IMR-90 (cell line): ENCODE results near the gene TRIM33. TPM values are rescaled to one million over a fixed set of nuclear protein-coding genes. Genes with fewer than 3 reads are reported as not detected.

Source experiments
- ATAC-seq: fragments of 200-7000 bp; cut with Tn5 transposase; 2 replicates; pipeline ENCODE4 v1.9.1; 2020; ENCODE audit warnings: low read depth, mild to moderate bottlenecking, moderate library complexity
- BruUV-seq: library from RNA; stranded (reverse); fragments of 400-500 nt; replicated peaks from 2 replicates; lab custom pipeline; 2021; lab: Mats Ljungman, UMichigan
- CTCF ChIA-PET: fragments of 300-600 bp; formaldehyde crosslinking; extraction: SDS; loops from one replicate; lab custom pipeline; 2021; ENCODE audit warnings: antibody characterized with exemption; lab: Yijun Ruan, JAX
- POLR2A ChIA-PET: fragments of 300-600 bp; sonication (Branson Sonifier 250); formaldehyde crosslinking; loops from one replicate; lab custom pipeline; 2022; ENCODE audit warnings: antibody characterized with exemption; ENCODE audit not compliant: unreplicated experiment; lab: Charles Lee
- DNase-seq: peaks from one replicate; pipeline ENCODE4 v3.0.0; 2013
- H2AFZ ChIP-seq: replicated peaks from 2 replicates; pipeline ENCODE3; 2013; ENCODE audit warnings: low read length, mild to moderate bottlenecking; ENCODE audit not compliant: poor library complexity
- H2AK5ac ChIP-seq: 2 replicates; pipeline ENCODE4 v1.6.1; 2013; ENCODE audit warnings: low read depth, low read length, inconsistent platforms
- H2AK9ac ChIP-seq: replicated peaks from 2 replicates; pipeline ENCODE3; 2013; ENCODE audit warnings: mild to moderate bottlenecking, low read depth, low read length, moderate library complexity; ENCODE audit not compliant: poor library complexity
- H2BK120ac ChIP-seq: 2 replicates; pipeline ENCODE4 v1.6.1; 2013; ENCODE audit warnings: low read depth, low read length, inconsistent platforms
- H2BK15ac ChIP-seq: 3 replicates; pipeline ENCODE4 v1.6.1; 2013; ENCODE audit warnings: low read depth, low read length, inconsistent platforms
- H2BK20ac ChIP-seq: 2 replicates; pipeline ENCODE4 v1.6.1; 2013; ENCODE audit warnings: low read depth, mild to moderate bottlenecking, inconsistent platforms, low read length, moderate library complexity
- H2BK5ac ChIP-seq: 2 replicates; pipeline ENCODE4 v1.6.1; 2013; ENCODE audit warnings: mild to moderate bottlenecking, low read depth, low read length, inconsistent platforms; ENCODE audit not compliant: poor library complexity, severe bottlenecking
- H3K14ac ChIP-seq: replicated peaks from 2 replicates; pipeline ENCODE4 v1.6.1; 2013; ENCODE audit warnings: low read depth, low read length, inconsistent platforms
- H3K18ac ChIP-seq: 2 replicates; pipeline ENCODE4 v1.6.1; 2013; ENCODE audit warnings: low read depth, low read length, control low read depth
- H3K23ac ChIP-seq: 2 replicates; pipeline ENCODE4 v1.6.1; 2013; ENCODE audit warnings: low read depth, low read length, inconsistent platforms
- H3K27ac ChIP-seq: 2 replicates; pipeline ENCODE4 v1.5.1; 2013; ENCODE audit warnings: mild to moderate bottlenecking, control low read depth, low read length; ENCODE audit not compliant: insufficient read depth
- H3K27me3 ChIP-seq: 2 replicates; pipeline ENCODE4 v1.6.1; 2013; ENCODE audit warnings: low read length; ENCODE audit not compliant: control insufficient read depth, insufficient read depth
- H3K36me3 ChIP-seq: 2 replicates; pipeline ENCODE4 v1.6.1; 2013; ENCODE audit warnings: low read length, mixed read lengths; ENCODE audit not compliant: control insufficient read depth, insufficient read depth
- H3K4ac ChIP-seq: 2 replicates; pipeline ENCODE4 v1.6.1; 2013; ENCODE audit warnings: low read depth, low read length, inconsistent platforms
- H3K4me1 ChIP-seq: 2 replicates; pipeline ENCODE4 v1.6.1; 2013; ENCODE audit warnings: low read length, mixed read lengths; ENCODE audit not compliant: control insufficient read depth, insufficient read depth
- H3K4me2 ChIP-seq: 2 replicates; pipeline ENCODE4 v1.6.1; 2013; ENCODE audit warnings: low read depth, mild to moderate bottlenecking, control low read depth, low read length, moderate library complexity
- H3K4me3 ChIP-seq: 2 replicates; pipeline ENCODE4 v1.5.1; 2013; ENCODE audit warnings: low read depth, mild to moderate bottlenecking, control low read depth, low read length, moderate library complexity; ENCODE audit not compliant: insufficient read depth
- H3K56ac ChIP-seq: 2 replicates; pipeline ENCODE4 v1.6.1; 2013; ENCODE audit warnings: low read length, inconsistent platforms; ENCODE audit not compliant: insufficient read depth; ENCODE audit errors: extremely low read depth
- H3K79me1 ChIP-seq, 2 experiments: 2 replicates each; pipeline ENCODE4 v1.6.1; 2013; ENCODE audit warnings: low read length in 2 of 2, inconsistent platforms in 1 of 2, low read depth in 1 of 2
- H3K9ac ChIP-seq: 2 replicates; pipeline ENCODE4 v1.6.1; 2013; ENCODE audit warnings: low read depth, low read length, control low read depth
- H3K9me1 ChIP-seq: 2 replicates; pipeline ENCODE4 v1.6.1; 2013; ENCODE audit warnings: low read length, inconsistent platforms; ENCODE audit not compliant: insufficient read depth
- H3K9me3 ChIP-seq: 2 replicates; pipeline ENCODE4 v1.6.1; 2013; ENCODE audit warnings: low read length; ENCODE audit not compliant: control insufficient read depth, insufficient read depth
- H4K20me1 ChIP-seq: 2 replicates; pipeline ENCODE4 v1.6.1; 2013; ENCODE audit warnings: low read length, inconsistent platforms; ENCODE audit not compliant: insufficient read depth
- H4K5ac ChIP-seq: 2 replicates; pipeline ENCODE4 v1.6.1; 2013; ENCODE audit warnings: mild to moderate bottlenecking, low read depth, low read length, control low read depth
- H4K8ac ChIP-seq, 2 experiments: 2 replicates each; pipeline ENCODE4 v1.6.1; 2013; ENCODE audit warnings: low read depth in 2 of 2, low read length in 2 of 2, control low read depth in 1 of 2, inconsistent platforms in 1 of 2
- H4K91ac ChIP-seq: 2 replicates; pipeline ENCODE4 v1.6.1; 2013; ENCODE audit warnings: low read depth, low read length, inconsistent platforms; ENCODE audit not compliant: insufficient read depth
- BHLHE40 ChIP-seq: fragments of 150-350 bp; IDR thresholded peaks from 2 replicates; pipeline ENCODE4 v1.6.1; 2016; ENCODE audit warnings: mild to moderate bottlenecking, low read depth, low read length
- CEBPB ChIP-seq: IDR thresholded peaks from 2 replicates; pipeline ENCODE4 v1.6.1; 2012; ENCODE audit warnings: low read depth, low read length, improper control_type of control experiment
- CHD1 ChIP-seq: IDR thresholded peaks from 2 replicates; pipeline ENCODE4 v1.6.1; 2012; ENCODE audit warnings: low read depth, low read length, improper control_type of control experiment
- FOS ChIP-seq: fragments of 150-350 bp; IDR thresholded peaks from 2 replicates; pipeline ENCODE4 v1.6.1; 2016; ENCODE audit warnings: low read depth, low read length
- MAFK ChIP-seq: IDR thresholded peaks from 2 replicates; pipeline ENCODE4 v1.6.1; 2012; ENCODE audit warnings: low read depth, low read length, improper control_type of control experiment
- MAZ ChIP-seq: IDR thresholded peaks from 2 replicates; pipeline ENCODE4 v1.6.1; 2012; ENCODE audit warnings: low read depth, mild to moderate bottlenecking, low read length, improper control_type of control experiment, moderate library complexity, borderline replicate concordance
- MXI1 ChIP-seq: IDR thresholded peaks from 2 replicates; pipeline ENCODE4 v1.6.1; 2012; ENCODE audit warnings: low read depth, mild to moderate bottlenecking, low read length, moderate library complexity, borderline replicate concordance
- NFE2L2 ChIP-seq: fragments of 150-350 bp; IDR thresholded peaks from 2 replicates; pipeline ENCODE4 v1.6.1; 2016; ENCODE audit warnings: low read depth, mild to moderate bottlenecking, low read length
- POLR2A ChIP-seq: IDR thresholded peaks from 2 replicates; pipeline ENCODE4 v1.6.1; 2012; ENCODE audit warnings: mild to moderate bottlenecking, low read depth, low read length
- RAD21 ChIP-seq: IDR thresholded peaks from 2 replicates; pipeline ENCODE4 v1.6.1; 2012; ENCODE audit warnings: low read length, improper control_type of control experiment
- RCOR1 ChIP-seq: IDR thresholded peaks from 2 replicates; pipeline ENCODE4 v1.6.1; 2012; ENCODE audit warnings: mild to moderate bottlenecking, low read length, improper control_type of control experiment; ENCODE audit not compliant: insufficient replicate concordance
- RFX5 ChIP-seq: IDR thresholded peaks from 2 replicates; pipeline ENCODE4 v1.8.0; 2012; ENCODE audit warnings: low read depth, mild to moderate bottlenecking, low read length, moderate library complexity
- SMC3 ChIP-seq: fragments of 150-350 bp; IDR thresholded peaks from 2 replicates; pipeline ENCODE4 v1.6.1; 2016; ENCODE audit warnings: low read depth, mild to moderate bottlenecking, antibody characterized with exemption, low read length, moderate library complexity
- dilution Hi-C: fragments of 300-500 bp; cut with HindIII; formaldehyde crosslinking; loops from one replicate; pipeline ENCODE4 v1.14.3; 2018; ENCODE audit warnings: low sequenced_read_pairs; ENCODE audit not compliant: unreplicated experiment
- in situ Hi-C: fragments of 300-500 bp; cut with MboI; formaldehyde crosslinking; loops from 3 replicates; pipeline ENCODE4 v1.14.3; 2019; ENCODE audit warnings: low sequenced_read_pairs, inconsistent platforms, mixed read lengths
- intact Hi-C: fragments of 100-400 bp; cut with micrococcal nuclease; formaldehyde crosslinking; loops from 2 replicates; pipeline ENCODE4 v1.10.0; 2022
- polyA plus RNA-seq, 3 experiments: library from polyadenylated mRNA; depleted of rRNA; stranded (reverse); fragments of >200 nt; gene quantifications; 2 replicates each; pipeline ENCODE4 v1.2.3, GENCODE V29; 2012; ENCODE audit warnings: low replicate concordance in 1 of 3
- total RNA-seq: library from RNA; depleted of rRNA; stranded (reverse); fragments of >200 nt; gene quantifications from 2 replicates; pipeline ENCODE4 v1.2.3, GENCODE V29; 2012
- TF ChIP-seq, protein P1 (sequence below): fragments of 150-350 bp; IDR thresholded peaks from 2 replicates; pipeline ENCODE4 v1.6.1; 2016; ENCODE audit warnings: low read depth, mild to moderate bottlenecking, low read length, moderate library complexity, borderline replicate concordance
- TF ChIP-seq, protein P2 (sequence below): conservative IDR thresholded peaks from 2 replicates; pipeline ENCODE4 v1.5.1; 2012; ENCODE audit warnings: mild to moderate bottlenecking, low read depth, low read length, improper control_type of control experiment

The TRIM33 gene
- total and polyA plus RNA-seq, 2 of the 4 experiments (the other 2 are of a cell fraction), result 9.5 to 40.1 TPM

DNA sequence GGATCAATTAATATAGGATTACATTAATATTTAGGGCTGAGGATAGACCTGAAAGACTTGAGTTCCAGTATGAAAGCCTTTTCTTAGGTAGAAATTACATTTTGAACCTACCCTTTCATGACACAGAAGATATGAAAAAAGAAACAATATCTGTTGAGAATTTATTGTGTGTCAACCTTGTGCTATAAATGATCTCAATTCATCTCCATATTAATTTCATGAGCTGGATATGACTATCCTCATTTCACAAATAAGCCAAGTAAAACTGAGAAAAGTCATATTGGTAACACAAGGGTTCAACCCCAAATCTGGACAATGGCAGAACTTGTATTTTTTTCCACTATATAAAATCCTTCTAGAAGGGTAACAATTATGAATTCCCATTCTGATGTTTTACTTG is 120.0 kb downstream of the TRIM33 start:
- no peak overlapping the region for H3K4me3 ChIP-seq
- no peak overlapping the region for H3K18ac ChIP-seq
- H3K4me2 ChIP-seq, result no peak overlapping the region
- no peak overlapping the region for H2BK15ac ChIP-seq
- no peak for DNase-seq
- no peak overlapping the region for H4K91ac ChIP-seq
- H3K56ac ChIP-seq, result no peak overlapping the region
- dilution Hi-C loops, result no loop called here
- H3K79me1 ChIP-seq, result no peaks in the 10 kb centered on the region
- H2BK20ac ChIP-seq, result no peak overlapping the region
- H2AK5ac ChIP-seq, result no peak overlapping the region
- in situ Hi-C loops, result no loop called here
- H4K20me1 ChIP-seq, result no peaks in the 10 kb centered on the region
- no peak for ATAC-seq
- no peaks in the 10 kb centered on the region for H3K9me3 ChIP-seq
- H4K5ac ChIP-seq, result no peak overlapping the region
- TF ChIP-seq CEBPB (no peak), RFX5 (no peak), MAFK (no peak), RAD21 (no peak), RCOR1 (no peak), FOS (no peak), POLR2A (no peak), MXI1 (no peak), CHD1 (no peak), SMC3 (no peak), BHLHE40 (no peak), MAZ (no peak), NFE2L2 (no peak)
- TF ChIP-seq, protein P1, sequence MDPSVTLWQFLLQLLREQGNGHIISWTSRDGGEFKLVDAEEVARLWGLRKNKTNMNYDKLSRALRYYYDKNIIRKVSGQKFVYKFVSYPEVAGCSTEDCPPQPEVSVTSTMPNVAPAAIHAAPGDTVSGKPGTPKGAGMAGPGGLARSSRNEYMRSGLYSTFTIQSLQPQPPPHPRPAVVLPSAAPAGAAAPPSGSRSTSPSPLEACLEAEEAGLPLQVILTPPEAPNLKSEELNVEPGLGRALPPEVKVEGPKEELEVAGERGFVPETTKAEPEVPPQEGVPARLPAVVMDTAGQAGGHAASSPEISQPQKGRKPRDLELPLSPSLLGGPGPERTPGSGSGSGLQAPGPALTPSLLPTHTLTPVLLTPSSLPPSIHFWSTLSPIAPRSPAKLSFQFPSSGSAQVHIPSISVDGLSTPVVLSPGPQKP, result no peak
- TF ChIP-seq, protein P2, sequence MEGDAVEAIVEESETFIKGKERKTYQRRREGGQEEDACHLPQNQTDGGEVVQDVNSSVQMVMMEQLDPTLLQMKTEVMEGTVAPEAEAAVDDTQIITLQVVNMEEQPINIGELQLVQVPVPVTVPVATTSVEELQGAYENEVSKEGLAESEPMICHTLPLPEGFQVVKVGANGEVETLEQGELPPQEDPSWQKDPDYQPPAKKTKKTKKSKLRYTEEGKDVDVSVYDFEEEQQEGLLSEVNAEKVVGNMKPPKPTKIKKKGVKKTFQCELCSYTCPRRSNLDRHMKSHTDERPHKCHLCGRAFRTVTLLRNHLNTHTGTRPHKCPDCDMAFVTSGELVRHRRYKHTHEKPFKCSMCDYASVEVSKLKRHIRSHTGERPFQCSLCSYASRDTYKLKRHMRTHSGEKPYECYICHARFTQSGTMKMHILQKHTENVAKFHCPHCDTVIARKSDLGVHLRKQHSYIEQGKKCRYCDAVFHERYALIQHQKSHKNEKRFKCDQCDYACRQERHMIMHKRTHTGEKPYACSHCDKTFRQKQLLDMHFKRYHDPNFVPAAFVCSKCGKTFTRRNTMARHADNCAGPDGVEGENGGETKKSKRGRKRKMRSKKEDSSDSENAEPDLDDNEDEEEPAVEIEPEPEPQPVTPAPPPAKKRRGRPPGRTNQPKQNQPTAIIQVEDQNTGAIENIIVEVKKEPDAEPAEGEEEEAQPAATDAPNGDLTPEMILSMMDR, result no peak
- H3K4me1 ChIP-seq, result no peaks in the 10 kb centered on the region
- no peak overlapping the region for H3K4ac ChIP-seq
- no TSS peak for BruUV-seq
- ChIA-PET CTCF (no interaction called here), POLR2A (no interaction called here)
- H3K36me3 ChIP-seq, result 0 out of 2 replicates have a peak, but pooled peaks cover under 1% of the 10 kb centered on the region
- H4K8ac ChIP-seq, result no peak overlapping the region
- no peak overlapping the region for H2BK5ac ChIP-seq
- H3K14ac ChIP-seq, result no peak overlapping the region
- no peaks in the 10 kb centered on the region for H3K27me3 ChIP-seq
- no peak overlapping the region for H2AFZ ChIP-seq
- no peak overlapping the region for H3K23ac ChIP-seq
- H2AK9ac ChIP-seq, result no peak overlapping the region
- no peaks in the 10 kb centered on the region for H3K9me1 ChIP-seq
- no peak overlapping the region for H2BK120ac ChIP-seq
- intact Hi-C loops, result no loop called here
- no peak overlapping the region for H3K9ac ChIP-seq
- H3K27ac ChIP-seq, result no peak overlapping the region
